ENCODE data around the gene EIF1AD.

EIF1AD gene

DNA sequence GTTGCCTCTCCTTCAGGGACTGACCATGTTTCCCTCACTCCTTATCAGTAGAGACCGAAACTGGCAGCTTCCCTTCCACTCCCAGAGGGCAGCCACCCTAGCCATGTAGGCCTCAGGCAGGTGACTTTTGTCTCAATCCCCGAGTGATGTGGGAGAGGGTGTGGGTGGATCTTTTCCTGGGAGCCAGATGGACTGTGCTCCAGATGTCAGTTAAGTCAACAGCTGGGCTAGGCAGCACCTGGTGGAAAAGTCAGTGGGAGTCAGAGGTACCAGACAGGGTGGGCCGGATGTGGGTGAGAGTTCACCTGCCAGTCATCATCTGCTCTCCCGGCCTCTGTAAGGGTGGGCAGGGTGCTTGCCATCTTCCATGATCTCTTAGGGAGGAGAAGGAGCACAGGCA, 2.2 kb upstream of the EIF1AD start:
- no peak for DNase-seq (ENCODE audit: low read depth in 2 of 2)

DNA sequence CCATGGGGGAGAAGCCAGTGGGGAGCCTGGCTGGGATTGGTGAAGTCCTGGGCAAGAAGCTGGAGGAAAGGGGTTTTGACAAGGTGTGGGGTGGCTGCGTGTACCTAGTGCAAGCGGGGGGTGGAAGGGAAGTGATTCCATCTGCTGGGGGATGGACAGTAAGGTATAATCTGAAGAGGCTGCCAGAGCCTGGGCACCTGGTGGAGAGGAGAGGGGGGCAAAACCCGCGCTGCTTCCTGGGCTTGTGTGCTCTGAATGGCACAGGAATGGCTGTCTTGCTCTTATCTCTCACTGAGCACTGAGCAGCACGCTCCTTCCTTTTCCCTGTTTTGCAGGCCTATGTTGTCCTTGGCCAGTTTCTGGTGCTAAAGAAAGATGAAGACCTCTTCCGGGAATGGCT, 1.3 kb upstream of the EIF1AD start:
- DNase-seq (ENCODE audit: low read depth in 2 of 2), result no peak

DNA sequence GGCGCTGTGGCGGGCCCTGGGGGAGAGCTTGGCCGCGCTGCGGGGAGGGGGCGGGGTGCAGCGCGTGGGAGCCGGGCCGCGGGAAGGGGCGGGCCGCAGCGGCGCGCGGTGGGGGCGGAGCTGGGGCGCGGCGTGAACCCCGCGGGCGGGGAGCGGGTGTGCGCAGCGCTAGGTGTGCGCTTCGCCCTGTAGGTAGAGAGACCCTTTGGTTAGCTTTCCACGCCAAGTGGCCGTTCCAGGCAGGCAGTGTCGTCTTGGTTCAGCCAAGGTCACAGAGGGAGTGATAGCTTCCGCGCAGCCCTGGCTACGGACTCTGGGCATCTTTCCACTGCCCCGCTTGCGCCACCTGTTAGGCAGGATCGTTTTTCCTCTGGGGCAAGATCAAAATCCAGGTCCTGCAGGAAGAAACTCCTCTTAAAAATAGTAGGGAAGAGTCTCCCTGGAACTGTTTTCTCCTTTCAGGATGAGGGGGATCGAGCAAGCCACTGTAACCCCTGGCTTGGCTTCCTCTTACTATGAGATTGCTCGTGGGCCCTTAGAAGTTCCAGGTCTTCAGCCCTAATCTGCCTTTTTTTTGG, 780 bp upstream of the EIF1AD start:
- DNase-seq (ENCODE audit: low read depth in 2 of 2), result peak; percentile 66

DNA sequence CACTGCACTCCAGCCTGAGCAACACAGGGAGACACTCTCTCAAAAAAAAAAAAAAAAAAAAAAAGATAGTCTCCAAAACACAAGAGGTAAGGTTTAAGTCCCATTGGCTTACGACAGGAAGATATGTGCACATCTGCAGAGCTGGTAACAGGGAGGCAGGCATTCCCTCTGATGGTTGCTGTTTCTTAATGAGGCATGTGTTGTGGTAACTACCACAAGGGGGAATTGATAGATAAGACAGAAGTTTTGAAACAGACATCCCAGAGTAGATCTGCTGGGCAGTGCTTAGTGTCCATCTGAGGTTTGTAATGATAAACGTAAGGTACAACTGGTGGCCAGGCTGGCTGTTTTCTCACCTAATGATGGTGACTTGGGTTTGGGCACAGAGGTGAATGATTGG, 4.7 kb downstream of the EIF1AD start:
- no peak for DNase-seq (ENCODE audit: low read depth in 2 of 2)

DNA sequence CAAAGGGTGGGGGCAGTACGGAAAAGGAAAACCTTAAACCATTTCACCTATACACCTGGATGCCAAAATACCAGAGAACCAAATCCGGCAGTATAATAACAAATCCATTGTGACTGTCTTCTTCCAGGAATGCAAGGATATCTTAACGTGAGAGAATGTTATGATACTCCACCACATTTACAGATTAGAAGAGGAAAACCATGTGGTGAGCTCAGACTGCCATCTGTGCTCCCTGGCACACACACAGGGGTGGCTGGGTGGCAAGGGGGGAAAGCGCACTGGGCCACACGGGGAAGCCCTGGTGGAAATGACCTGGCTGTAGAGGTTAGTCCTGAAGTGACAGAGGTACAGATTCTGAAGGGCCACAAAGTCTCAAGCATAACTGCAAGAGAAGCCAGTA, 9.9 kb downstream of the EIF1AD start:
- DNase-seq (ENCODE audit: low read depth in 2 of 2), result no peak

DNA sequence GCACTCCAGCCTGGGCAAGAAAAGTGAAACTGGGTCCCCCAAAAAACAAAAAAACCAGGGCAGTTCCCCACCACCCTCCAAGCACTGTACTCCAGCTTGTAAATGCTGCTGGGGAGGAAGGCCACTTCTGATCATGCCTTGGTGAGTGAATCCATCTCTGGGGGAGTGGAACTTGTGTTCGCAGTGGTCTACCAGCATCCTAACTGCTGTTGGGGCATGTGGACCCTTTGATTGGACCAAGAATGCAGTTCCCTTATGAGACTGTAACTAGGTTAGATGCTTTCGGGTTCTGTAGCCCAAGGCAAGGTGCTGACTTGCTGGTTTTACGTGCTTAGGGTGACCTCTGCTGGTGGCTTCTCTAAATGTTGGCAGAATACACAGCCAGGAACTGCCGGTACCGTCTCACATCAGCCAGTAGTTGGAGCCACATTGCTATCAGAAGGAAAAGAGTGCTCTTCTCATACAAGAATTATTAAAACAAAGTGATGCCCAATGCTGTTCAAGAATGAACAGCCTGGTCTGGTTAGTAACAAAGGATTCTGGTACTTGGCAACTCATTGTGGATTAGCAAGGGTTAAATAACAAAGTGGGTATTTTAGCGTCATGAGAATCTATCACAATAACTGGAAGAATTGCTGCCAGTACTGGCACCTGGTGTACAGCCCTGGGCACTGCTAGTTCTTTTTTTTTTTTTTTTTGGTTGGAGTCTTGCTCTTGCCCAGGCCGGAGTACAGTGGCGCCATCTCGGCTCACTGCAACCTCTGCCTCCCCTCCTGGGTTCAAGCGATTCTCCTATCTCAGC, 13.0 kb downstream of the EIF1AD start:
- peak; percentile 69 to 91 for DNase-seq (ENCODE audit: low read depth in 2 of 2)

DNA sequence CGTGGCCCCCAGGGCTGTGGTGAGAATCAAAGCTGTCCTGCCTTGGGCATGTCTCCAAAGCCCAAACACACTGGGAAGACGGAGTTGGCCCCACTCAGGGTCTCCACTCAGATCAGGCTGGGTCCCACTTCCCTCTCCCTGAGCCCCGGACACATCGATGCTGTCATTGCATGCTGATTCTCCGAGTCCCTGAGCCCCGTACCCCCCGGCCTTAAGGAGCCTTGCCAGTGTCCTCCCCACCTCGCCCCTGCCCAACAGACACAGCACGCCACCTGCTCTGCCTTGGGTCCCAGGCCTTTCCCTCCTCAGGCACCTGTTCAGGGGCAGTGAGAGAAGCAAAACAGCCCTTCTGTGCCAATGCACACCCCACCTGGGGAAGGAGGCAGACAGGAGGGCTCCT, 14.6 kb downstream of the EIF1AD start:
- no peak for DNase-seq (ENCODE audit: low read depth in 2 of 2)

DNA sequence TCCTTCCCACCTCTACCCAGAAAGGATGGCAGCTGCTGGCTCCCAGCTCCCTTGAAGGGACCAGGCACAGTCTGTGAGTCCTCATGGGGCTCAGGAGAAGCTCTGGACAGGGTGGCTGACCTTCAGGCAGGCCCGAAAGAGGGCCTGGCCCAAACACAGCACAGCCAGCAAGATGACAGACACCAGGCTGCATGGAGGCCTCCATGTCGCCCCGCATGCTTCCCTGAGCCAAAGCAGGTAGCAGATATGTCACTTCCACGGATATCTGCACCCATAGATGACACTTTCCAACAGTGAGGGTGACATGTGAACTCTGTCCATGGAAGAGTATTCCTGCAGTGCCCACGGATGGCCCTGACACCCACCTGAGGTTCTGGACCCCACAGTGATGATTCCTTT, 18.4 kb downstream of the EIF1AD start:
- no peak for DNase-seq (ENCODE audit: low read depth in 2 of 2)

DNA sequence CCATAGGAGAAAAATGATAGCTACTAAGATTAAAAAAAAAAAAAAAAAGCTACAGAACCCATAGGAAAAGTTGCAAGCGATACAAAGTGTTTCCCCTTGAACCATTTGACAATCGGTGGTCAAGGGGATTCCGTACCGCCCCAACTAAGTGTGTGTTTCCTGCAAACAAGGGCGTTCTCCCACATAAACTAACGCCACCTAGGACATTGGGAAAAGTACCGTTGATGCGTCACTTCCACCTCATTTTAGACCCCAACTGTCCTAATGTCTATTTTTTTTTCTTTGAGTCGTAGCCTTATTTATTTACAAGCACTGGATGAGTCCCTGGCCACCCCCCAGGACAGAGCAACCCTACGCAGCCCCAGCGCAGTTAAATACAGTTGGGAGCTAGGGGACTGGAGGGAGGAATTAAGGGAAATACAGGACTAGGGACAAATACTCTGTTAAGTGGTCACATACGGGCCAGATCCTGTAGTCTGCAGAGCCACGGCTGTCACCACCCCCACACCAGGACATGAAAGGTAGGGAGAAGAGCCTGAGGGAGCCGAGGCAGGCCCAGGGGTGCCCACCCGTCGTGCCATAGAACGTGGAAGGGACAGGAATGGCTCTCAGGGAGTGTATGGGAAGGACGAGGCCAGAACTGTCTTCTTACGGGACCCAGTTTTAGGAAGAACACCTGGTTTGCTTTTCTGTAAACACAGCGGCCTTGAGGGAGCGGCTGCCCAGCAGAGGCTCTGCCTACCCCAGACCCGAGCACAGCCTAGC, 19.0 kb downstream of the EIF1AD start:
- no peak for DNase-seq (ENCODE audit: low read depth in 2 of 2)

DNA sequence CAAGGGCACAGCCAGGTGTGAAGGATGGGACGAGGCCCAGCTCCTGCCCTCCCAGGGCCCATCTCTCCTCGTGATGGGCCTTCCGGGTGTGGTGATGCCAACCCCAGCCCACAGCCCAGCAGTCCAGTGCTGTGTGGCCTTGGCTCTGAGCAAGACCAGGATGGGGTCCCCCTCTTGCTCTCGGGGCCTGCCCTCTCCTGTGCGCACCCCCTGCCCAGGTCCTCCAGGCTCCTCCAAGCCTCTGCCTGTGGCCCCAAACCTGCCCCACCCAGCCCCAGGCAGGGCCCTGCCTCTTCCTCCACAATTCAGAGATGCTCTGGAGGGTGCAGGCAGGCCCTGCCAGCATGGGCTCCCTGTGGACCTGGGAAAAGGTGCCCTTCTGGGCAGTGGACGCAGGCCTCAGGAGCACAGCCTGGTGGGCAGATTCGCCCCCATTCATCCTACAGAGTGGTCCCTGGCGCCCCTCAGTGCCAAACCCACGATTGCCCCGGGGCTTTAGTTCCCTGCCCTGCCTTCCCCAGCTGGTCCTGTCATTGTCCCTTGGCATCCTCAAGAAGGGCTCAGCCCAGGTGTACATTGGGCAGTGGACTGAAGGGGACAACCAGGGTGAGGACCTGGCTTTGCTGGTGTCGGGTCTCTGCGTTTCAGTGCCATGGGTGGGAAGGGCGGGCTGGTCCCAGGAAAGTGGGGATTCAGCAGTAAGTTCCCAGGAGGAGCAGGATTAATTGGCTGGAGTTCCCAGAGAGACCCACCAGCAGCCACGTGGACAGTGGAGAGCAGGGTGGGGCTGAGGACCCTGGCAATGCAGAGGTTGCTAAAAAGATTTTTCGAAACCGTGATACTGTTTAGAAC, 19.8 kb downstream of the EIF1AD start:
- DNase-seq (ENCODE audit: low read depth in 2 of 2), result no peak

DNA sequence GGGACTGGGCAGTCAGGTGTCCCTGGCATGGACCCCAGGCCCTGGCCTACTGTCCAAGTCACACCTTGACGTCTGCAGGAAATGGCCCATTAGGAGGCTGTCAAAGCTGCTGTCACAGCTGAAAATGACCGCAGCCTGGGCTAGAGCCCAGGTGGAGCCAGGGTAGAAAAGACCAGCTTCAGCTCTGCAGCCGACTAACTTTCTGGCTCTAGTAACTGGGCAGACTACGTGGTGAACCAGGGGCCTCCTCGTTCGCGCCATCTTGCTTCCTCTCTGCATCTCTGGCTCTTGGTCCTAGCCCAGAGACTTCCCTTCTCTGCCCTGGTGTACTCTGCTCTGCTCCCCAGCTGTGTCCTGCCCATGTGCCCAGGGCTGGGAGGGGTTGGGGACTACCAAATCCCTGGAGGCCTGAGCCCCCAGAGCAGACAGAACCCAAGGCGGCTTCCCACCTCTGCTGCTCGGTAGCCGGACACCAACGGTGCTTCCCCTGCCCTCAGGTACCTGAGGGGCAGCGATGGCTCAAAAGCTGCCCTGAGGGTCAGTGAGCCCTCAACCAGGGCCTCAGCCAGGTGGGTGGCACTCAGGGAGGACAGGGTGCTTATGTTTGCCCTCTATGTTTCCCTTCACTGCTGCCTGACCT, 20.7 kb downstream of the EIF1AD start:
- DNase-seq (ENCODE audit: low read depth in 2 of 2), result no peak

DNA sequence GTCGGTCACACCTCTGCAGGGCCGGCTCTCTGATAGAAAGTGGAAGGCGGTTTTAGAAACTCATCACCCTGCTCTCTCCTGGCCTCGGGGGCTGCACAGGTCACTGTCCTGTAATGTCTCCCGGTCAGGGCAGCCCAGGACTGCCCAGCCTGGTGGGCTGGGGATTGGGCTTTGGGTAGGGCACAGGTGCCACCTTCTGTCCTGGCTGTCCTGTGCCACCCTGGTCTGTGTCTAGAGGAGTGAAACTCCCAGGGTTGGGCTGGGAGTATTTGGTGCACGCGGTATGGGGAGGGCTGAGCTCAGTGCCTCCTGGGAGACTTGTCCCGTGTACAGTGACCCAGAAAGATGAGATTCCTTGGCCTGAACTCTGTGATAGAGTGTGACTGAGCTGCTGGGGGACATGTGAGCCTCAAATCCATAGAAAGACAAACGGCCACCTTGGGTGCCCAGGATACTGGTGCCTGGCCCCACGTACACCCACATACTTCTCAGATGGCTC, 22.6 kb downstream of the EIF1AD start:
- no peak for DNase-seq (ENCODE audit: low read depth in 2 of 2)

DNA sequence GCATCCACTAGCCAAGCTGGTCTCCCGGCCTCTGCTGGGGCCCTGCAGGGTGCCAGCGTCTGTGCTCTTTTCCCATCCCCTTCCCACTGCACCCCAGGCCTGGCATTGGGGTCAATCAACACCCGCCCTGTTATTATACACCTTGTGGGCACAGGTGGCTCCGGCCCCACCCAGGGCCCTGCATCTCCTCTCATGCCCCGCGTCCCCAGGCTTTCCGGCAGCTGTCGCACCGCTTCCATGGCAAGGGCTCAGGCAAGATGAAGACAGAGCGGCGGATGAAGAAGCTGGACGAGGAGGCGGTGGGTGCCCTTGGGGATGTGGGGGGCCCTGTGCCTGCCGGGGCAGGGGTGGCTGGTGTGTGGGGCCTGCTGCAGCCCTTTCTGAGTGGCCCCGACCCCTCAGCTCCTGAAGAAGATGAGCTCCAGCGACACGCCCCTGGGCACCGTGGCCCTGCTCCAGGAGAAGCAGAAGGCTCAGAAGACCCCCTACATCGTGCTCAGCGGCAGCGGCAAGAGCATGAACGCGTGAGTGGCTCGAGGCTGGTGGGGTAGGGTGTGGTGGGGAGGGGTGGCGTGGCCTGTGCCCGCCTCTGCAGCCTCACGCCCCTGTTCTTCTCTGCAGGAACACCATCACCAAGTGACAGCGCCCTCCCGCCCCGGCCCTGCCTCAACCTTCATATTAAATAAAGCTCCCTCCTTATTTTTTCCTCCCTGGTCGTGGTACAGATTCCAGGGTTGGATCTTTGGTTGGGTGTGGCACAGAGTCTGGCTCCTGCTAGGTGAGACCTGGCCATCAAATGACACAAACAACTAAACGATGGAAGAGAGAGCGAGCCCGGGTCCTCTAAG, 23.3 kb downstream of the EIF1AD start:
- no peak for DNase-seq (ENCODE audit: low read depth in 2 of 2)

DNA sequence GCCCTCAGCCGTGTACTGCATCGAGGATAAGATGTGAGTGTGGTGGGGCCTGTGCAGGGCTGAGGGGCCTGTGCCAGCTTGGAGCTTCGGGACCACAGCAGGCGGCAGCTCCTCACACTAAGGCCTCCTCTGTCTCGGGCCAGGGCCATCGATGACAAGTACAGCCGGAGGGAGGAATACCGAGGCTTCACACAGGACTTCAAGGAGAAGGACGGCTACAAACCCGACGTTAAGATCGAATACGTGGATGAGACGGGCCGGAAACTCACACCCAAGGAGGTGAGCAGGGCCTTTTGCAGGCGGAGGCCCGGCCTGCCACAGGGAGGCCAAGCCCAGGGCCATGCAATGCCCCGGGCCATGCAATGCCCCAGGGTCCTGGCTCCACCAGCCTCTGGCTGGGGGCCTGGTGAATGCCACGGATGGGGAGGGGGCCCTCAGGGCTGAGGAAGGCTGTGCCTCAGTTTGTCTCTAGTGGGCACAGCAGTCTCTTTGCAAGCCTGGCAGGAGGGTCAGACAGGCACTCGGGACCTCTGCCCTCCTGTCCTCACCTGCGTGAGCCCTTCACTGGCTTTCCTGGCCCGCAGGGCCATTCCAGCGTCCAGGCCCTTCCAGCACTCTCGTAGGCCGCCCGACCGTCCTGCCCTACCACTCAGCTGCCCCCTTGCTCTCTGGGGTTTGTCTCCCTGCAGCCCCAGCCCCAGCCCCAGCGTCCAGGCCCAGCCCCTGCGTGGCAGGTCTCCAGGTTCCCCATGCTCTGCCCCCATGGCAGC, 24.2 kb downstream of the EIF1AD start:
- DNase-seq (ENCODE audit: low read depth in 2 of 2), result no peak

DNA sequence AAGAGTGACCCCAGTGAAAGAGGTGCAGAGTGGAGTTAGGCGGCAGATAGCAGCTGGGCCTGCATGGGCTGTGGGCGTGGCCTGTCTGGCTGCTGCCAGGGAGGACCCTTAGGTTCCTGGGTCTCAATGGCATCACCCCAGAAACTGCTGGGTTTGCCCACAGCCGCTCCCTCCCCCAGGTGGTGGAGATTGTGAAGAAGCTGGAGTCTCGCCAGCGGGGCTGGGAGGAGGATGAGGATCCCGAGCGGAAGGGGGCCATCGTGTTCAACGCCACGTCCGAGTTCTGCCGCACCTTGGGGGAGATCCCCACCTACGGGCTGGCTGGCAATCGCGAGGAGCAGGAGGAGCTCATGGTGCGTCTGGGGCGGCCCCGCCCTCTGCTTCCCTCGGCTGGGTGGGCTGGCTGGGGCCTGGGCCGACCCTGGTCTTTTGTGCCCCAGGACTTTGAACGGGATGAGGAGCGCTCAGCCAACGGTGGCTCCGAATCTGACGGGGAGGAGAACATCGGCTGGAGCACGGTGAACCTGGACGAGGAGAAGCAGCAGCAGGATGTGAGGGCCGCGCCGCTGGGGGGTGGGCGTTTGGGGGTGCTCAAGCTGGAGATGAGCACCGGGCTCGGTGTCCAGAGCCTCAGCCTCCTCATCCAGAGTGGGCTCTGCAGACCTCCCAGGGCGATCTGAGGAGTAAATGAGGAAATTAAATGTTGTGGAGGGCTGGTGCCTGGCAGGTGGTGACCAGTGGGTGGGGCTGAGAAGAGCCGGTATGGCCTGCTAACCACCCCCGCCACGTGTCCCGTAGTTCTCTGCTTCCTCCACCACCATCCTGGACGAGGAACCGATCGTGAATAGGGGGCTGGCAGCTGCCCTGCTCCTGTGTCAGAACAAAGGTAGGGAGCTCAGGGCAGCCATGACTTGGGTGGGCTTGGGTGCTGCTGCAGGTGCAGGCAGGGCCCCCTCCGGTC, 25.5 kb downstream of the EIF1AD start:
- DNase-seq (ENCODE audit: low read depth in 2 of 2), result no peak

DNA sequence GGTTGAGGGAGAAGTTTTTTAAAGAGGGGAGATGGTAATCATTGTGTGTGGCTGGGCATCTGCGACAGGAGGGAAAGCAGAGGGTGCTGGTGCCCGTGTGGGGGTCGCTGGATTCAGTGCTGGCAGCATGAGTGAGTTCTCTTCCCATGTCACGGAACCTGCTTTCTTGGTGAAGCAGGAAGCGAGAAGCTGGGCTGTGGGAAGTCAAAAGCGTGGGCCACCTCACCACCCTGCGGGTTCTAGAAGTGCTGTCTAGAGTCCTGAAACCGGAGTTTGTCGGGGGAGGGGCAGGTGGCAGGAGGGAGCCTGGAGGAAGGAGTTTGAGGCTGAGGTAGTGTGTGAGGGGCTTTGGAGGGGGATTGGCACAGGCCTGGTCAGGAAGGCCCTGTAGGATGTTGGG, 26.2 kb downstream of the EIF1AD start:
- DNase-seq (ENCODE audit: low read depth in 2 of 2), result no peak

DNA sequence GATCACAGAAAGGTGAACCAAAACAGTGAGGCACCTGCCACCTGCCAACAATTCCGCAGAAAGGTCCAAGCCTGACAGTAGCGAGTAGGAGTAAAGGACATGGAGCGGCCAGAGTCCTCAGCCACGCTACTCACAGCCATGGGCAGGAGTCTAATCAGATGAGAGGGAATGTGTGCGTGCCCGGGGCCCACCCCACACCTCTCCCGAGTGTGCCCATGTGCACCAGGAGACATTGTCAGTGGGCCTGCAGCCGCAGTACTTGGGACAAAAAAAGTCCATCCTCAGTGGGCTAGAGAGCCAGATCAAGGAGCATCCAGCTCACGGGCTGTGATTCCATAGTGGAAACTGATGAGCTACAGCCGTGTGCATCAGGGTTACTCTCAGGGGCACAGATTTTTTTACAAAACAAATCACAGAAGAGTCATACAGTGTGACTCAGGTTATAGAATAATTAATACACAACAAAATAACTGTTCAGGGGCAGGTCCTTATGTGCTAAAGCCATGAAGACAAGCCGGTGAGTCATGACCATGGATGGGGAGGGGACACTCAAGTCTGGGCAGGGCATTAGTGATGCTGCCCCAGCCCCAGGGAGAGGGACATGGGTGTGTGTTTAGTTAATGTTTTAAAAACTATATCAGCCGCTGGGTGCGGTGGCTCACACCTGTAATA, 28.4 kb downstream of the EIF1AD start:
- DNase-seq (ENCODE audit: low read depth in 2 of 2), result no peak

DNA sequence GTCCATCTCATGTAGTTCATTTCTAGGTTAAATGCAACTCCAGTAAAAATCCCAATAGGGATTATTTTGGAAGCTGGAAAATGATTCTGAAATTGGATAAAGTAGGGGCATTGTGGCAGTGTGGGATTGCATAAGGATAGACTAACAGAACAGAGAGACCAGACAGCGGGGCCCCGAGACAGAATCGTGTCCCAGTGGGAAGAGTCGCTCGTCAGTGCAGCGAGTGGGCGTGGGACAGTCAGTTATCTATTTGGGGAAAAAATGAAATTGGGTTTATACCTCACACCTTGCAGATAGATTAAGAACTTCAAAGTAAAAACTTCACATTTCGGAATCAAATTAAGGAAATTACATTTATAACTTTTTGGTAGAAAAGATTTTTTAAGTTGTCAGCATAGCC, 29.8 kb downstream of the EIF1AD start:
- DNase-seq (ENCODE audit: low read depth in 2 of 2), result no peak

Data from stimulated activated CD4-positive, alpha-beta T cell treated with anti-CD3 and anti-CD28 coated beads, Interleukin-1b, Interleukin-23, amount 100 ng/mL, for 4 hours (primary cell).